ENCODE measurements around the gene IL4R.

IL4R gene

GRCh38 chr16:27366687-27367460 is 53.1 kb downstream of the IL4R start:
- H3K4me2 ChIP-seq = no peak overlapping the region
- no peak overlapping the region for H2AFZ ChIP-seq (ENCODE audit: low read depth)
- no peak overlapping the region for H3K27ac ChIP-seq
- H3K27me3 ChIP-seq (ENCODE audit: insufficient read depth, low read depth) = no peaks in the 10 kb centered on the region
- no peak overlapping the region for H3K4me3 ChIP-seq (IDR thresholded peaks at IDR 0.05; ENCODE audit: insufficient read depth, low read depth, low read length)
- no peak for TF ChIP-seq CTCF (conservative IDR thresholded peaks at IDR 0.05; ENCODE audit: low read depth, low read length)
- no peaks in the 10 kb centered on the region for H3K36me3 ChIP-seq (ENCODE audit: insufficient read depth)
- H4K20me1 ChIP-seq (ENCODE audit: insufficient read depth) = no peaks in the 10 kb centered on the region
- peaks cover 17% of the 10 kb centered on the region for H3K4me1 ChIP-seq (ENCODE audit: low read depth, poor library complexity, severe bottlenecking)
- no peaks in the 10 kb centered on the region for H3K79me2 ChIP-seq (ENCODE audit: insufficient read depth, low read depth)
- H3K9ac ChIP-seq = no peak overlapping the region

GRCh38 chr16:27367461-27368357 is 53.9 kb downstream of the IL4R start:
- Histone ChIP-seq H3K27me3 (ENCODE audit: insufficient read depth, low read depth) (no peaks in the 10 kb centered on the region), H3K4me3 (IDR thresholded peaks at IDR 0.05; ENCODE audit: insufficient read depth, low read depth, low read length) (no peak overlapping the region), H3K79me2 (ENCODE audit: insufficient read depth, low read depth) (no peaks in the 10 kb centered on the region), H3K36me3 (ENCODE audit: insufficient read depth) (no peaks in the 10 kb centered on the region), H3K27ac (no peak overlapping the region), H2AFZ (ENCODE audit: low read depth) (peak overlapping the region; percentile 43), H4K20me1 (ENCODE audit: insufficient read depth) (no peaks in the 10 kb centered on the region), H3K9ac (no peak overlapping the region), H3K4me2 (peak overlapping the region; percentile 33), H3K4me1 (ENCODE audit: low read depth, poor library complexity, severe bottlenecking) (peaks cover 26% of the 10 kb centered on the region)
- TF ChIP-seq CTCF (conservative IDR thresholded peaks at IDR 0.05; ENCODE audit: low read depth, low read length) = peak; percentile 71

- Histone ChIP-seq H3K4me2 (no peak overlapping the region), H3K27ac (no peak overlapping the region), H3K36me3 (ENCODE audit: insufficient read depth) (no peaks in the 10 kb centered on the region), H3K9ac (no peak overlapping the region), H3K4me1 (ENCODE audit: low read depth, poor library complexity, severe bottlenecking) (peaks cover 32% of the 10 kb centered on the region), H4K20me1 (ENCODE audit: insufficient read depth) (no peaks in the 10 kb centered on the region), H3K79me2 (ENCODE audit: insufficient read depth, low read depth) (no peaks in the 10 kb centered on the region), H3K4me3 (IDR thresholded peaks at IDR 0.05; ENCODE audit: insufficient read depth, low read depth, low read length) (no peak overlapping the region), H3K27me3 (ENCODE audit: insufficient read depth, low read depth) (no peaks in the 10 kb centered on the region), H2AFZ (ENCODE audit: low read depth) (no peak overlapping the region)
- TF ChIP-seq CTCF (conservative IDR thresholded peaks at IDR 0.05; ENCODE audit: low read depth, low read length) = no peak
Observed at GRCh38 chr16:27368358-27368722, 54.6 kb downstream of the IL4R start.

GRCh38 chr16:27369806-27370205 is 56.0 kb downstream of the IL4R start:
- H3K36me3 ChIP-seq (ENCODE audit: insufficient read depth) = no peaks in the 10 kb centered on the region
- H3K9ac ChIP-seq = no peak overlapping the region
- no peak overlapping the region for H2AFZ ChIP-seq (ENCODE audit: low read depth)
- H3K27ac ChIP-seq = no peak overlapping the region
- no peaks in the 10 kb centered on the region for H3K27me3 ChIP-seq (ENCODE audit: insufficient read depth, low read depth)
- no peak overlapping the region for H3K4me3 ChIP-seq (IDR thresholded peaks at IDR 0.05; ENCODE audit: insufficient read depth, low read depth, low read length)
- peaks cover 39% of the 10 kb centered on the region for H3K4me1 ChIP-seq (ENCODE audit: low read depth, poor library complexity, severe bottlenecking)
- no peak overlapping the region for H3K4me2 ChIP-seq
- no peak for TF ChIP-seq CTCF (conservative IDR thresholded peaks at IDR 0.05; ENCODE audit: low read depth, low read length)
- no peaks in the 10 kb centered on the region for H3K79me2 ChIP-seq (ENCODE audit: insufficient read depth, low read depth)
- no peaks in the 10 kb centered on the region for H4K20me1 ChIP-seq (ENCODE audit: insufficient read depth)

Measured in KMS-11 (cell line).